Transverse colon (tissue), 4 donors: ENCODE measurements around the gene ZBTB16. TPM values are rescaled to one million over a fixed set of nuclear protein-coding genes. Genes with fewer than 3 reads are reported as not detected.

Source experiments
- DNase-seq: peaks from one replicate; pipeline ENCODE4 v3.0.0-alpha.2; 2019
- H3K27ac ChIP-seq, 4 donors: fragments of 200-600 bp; sonication (generic); 2 replicates each; pipeline ENCODE4 v1.5.1; 2016 to 2018; ENCODE audit warnings: inconsistent platforms in 4 of 4
- H3K27me3 ChIP-seq: fragments of 200-600 bp; sonication (generic); 2 replicates; pipeline ENCODE4 v1.5.1; 2017; ENCODE audit warnings: inconsistent platforms
- H3K36me3 ChIP-seq, 4 donors: fragments of 200-600 bp; sonication (generic); 2 replicates each; pipeline ENCODE4 v1.5.1; 2017 to 2019; ENCODE audit warnings: inconsistent platforms in 4 of 4
- H3K4me1 ChIP-seq, 4 donors: fragments of 200-600 bp; sonication (generic); 2 replicates each; pipeline ENCODE4 v1.5.1; 2017 to 2020; ENCODE audit warnings: inconsistent platforms in 4 of 4
- H3K4me3 ChIP-seq, 4 donors: fragments of 200-600 bp; sonication (generic); 1 replicate in 1 of 4; 2 replicates in 3 of 4; pipeline versions ENCODE4 v1.5.1 to v1.6.1; 2017 to 2019; ENCODE audit warnings: inconsistent platforms in 4 of 4
- H3K9me3 ChIP-seq, 2 donors: fragments of 200-600 bp; sonication (generic); 2 replicates each; pipeline ENCODE4 v1.5.1; 2017 to 2019; ENCODE audit warnings: inconsistent platforms in 2 of 2
- CTCF ChIP-seq, 5 experiments: fragments of 200-600 bp in 3 of 5; fragments of 450-650 bp in 2 of 5; sonication (generic) in 3 of 5; IDR thresholded peaks; 1 replicate in 2 of 5; 2 replicates in 3 of 5; pipeline ENCODE4 v1.5.1; 2016 to 2017; ENCODE audit warnings: antibody characterized with exemption in 5 of 5, inconsistent platforms in 3 of 5, mild to moderate bottlenecking in 2 of 5, moderate library complexity in 1 of 5
- EP300 ChIP-seq: sonication (generic); formaldehyde crosslinking; IDR thresholded peaks from one replicate; pipeline ENCODE4 v1.6.1; 2017; ENCODE audit warnings: antibody characterized with exemption, low read depth
- POLR2A ChIP-seq: fragments of 450-650 bp; IDR thresholded peaks from one replicate; pipeline ENCODE4 v1.6.1; 2016; ENCODE audit warnings: antibody characterized with exemption, mild to moderate bottlenecking, moderate library complexity
- POLR2AphosphoS5 ChIP-seq, 3 donors: sonication (generic); formaldehyde crosslinking; IDR thresholded peaks; one replicate each; pipeline ENCODE4 v1.6.1; 2016; ENCODE audit warnings: antibody characterized with exemption in 3 of 3
- WGBS, 2 donors: methylation state at CpG; one replicate each; pipeline ENCODE4 v1.1.5; 2018; ENCODE audit warnings: low coverage in 1 of 2; 5-methylcytosine and 5-hydroxymethylcytosine counted together
- in situ Hi-C, 4 donors: fragments of 200-750 bp; cut with MboI; loops; one replicate each; pipeline versions ENCODE4 v1.15.0 to v1.15.1; 2017; ENCODE audit warnings: low sequenced_read_pairs in 3 of 4, low pct_ligation_motif_present in 1 of 4, low pct_unique_long_range_greater_than_20kb in 1 of 4
- intact Hi-C: fragments of 100-400 bp; cut with DNase I; formaldehyde crosslinking; loops from one replicate; pipeline ENCODE4 v1.15.1; 2023; ENCODE audit warnings: low total_unique reads
- total RNA-seq, 4 donors: library from RNA; depleted of rRNA; stranded (reverse); fragments of >200 nt; gene quantifications; one replicate each; pipeline ENCODE4 v1.1.0, GENCODE V29; 2016

ZBTB16 gene
- total RNA-seq, 4 donors from 2014 or later, result 108 to 271 (median 155) TPM

GRCh38 chr11:114250993-114251814 lies 191.7 kb downstream of the ZBTB16 start:
- WGBS, 2 donors, result 91 to 94% methylated on average over 6 to 14 of the region's 14 CpGs
- DNase-seq, result no peak
- in situ Hi-C loops (loop anchor here in 2 of 4 donors (10.0 to 25.0 kb wide), 3 partner anchors 214 to 364 kb away; partner anchors contain the start of genes HTR3B (in 1 of the 2) and USP28 (in 1 of the 2)), intact Hi-C loops (loop anchor here (10.0 kb wide), 1 partner anchor 66 kb away; no protein-coding TSS in a partner anchor)
- TF ChIP-seq POLR2A (no peak), EP300 (no peak), CTCF (IDR thresholded peaks at IDR 0.05) (no peak), POLR2AphosphoS5 (IDR thresholded peaks at IDR 0.05) (no peak)
- Histone ChIP-seq H3K27ac (peak overlapping the region in 2 of 4 donors; percentile 35 to 58), H3K36me3 (peaks cover 0 to 39% (median 20%) of the 10 kb centered on the region in 4 donors), H3K27me3 (no peaks in the 10 kb centered on the region), H3K9me3 (no peaks in the 10 kb centered on the region), H3K4me3 (no peak overlapping the region), H3K4me1 (peaks cover 0 to 6% (median 0%) of the 10 kb centered on the region in 4 donors)

GRCh38 chr11:114251815-114252337 lies 192.4 kb downstream of the ZBTB16 start:
- Histone ChIP-seq H3K4me3 (no peak overlapping the region), H3K4me1 (peaks cover 3 to 6% (median 5%) of the 10 kb centered on the region in 4 donors), H3K27me3 (no peaks in the 10 kb centered on the region), H3K9me3 (no peaks in the 10 kb centered on the region), H3K27ac (peak overlapping the region in 1 of 4 donors; percentile 58), H3K36me3 (peaks cover 0 to 39% (median 18%) of the 10 kb centered on the region in 4 donors)
- intact Hi-C loops, result loop anchor here (10.0 kb wide), 1 partner anchor 67 kb away; no protein-coding TSS in a partner anchor
- in situ Hi-C loops, result loop anchor here in 2 of 4 donors (10.0 to 25.0 kb wide), 3 partner anchors 215 to 365 kb away; partner anchors contain the start of genes HTR3B (in 1 of the 2) and USP28 (in 1 of the 2)
- TF ChIP-seq EP300 (no peak), POLR2AphosphoS5 (IDR thresholded peaks at IDR 0.05) (peak in 1 of 3 donors; percentile 2)
- no peak for DNase-seq
- WGBS, 2 donors, result 80 to 86% methylated on average over 1 to 9 of the region's 9 CpGs

GRCh38 chr11:114252767-114253166 lies 193.3 kb downstream of the ZBTB16 start:
- peaks cover 0 to 32% (median 13%) of the 10 kb centered on the region in 4 donors for H3K36me3 ChIP-seq
- WGBS, 2 donors, result 76 to 79% methylated on average over 7 to 9 of the region's 9 CpGs
- no peak for DNase-seq
- no peak overlapping the region for H3K4me3 ChIP-seq
- H3K27me3 ChIP-seq, result no peaks in the 10 kb centered on the region
- peaks cover 6 to 15% (median 10%) of the 10 kb centered on the region in 4 donors for H3K4me1 ChIP-seq
- intact Hi-C loops, result loop anchor here (10.0 kb wide), 1 partner anchor 68 kb away; no protein-coding TSS in a partner anchor
- no peaks in the 10 kb centered on the region for H3K9me3 ChIP-seq
- TF ChIP-seq CTCF (IDR thresholded peaks at IDR 0.05), result no peak
- no peak for TF ChIP-seq EP300
- TF ChIP-seq POLR2AphosphoS5 (IDR thresholded peaks at IDR 0.05), result no peak
- no peak for TF ChIP-seq POLR2A
- in situ Hi-C loops, result loop anchor here in 2 of 4 donors (10.0 to 25.0 kb wide), 3 partner anchors 215 to 365 kb away; partner anchors contain the start of genes HTR3B (in 1 of the 2) and USP28 (in 1 of the 2)
- peak overlapping the region in 1 of 4 donors; percentile 58 for H3K27ac ChIP-seq

GRCh38 chr11:114253771-114254170 lies 194.3 kb downstream of the ZBTB16 start:
- 72 to 88% methylated on average over 2 of the region's 2 CpGs for WGBS, 2 donors
- Histone ChIP-seq H3K36me3 (peaks cover 0 to 22% (median 10%) of the 10 kb centered on the region in 4 donors), H3K27ac (peak overlapping the region in 1 of 4 donors; percentile 3), H3K27me3 (no peaks in the 10 kb centered on the region), H3K4me3 (no peak overlapping the region), H3K9me3 (no peaks in the 10 kb centered on the region), H3K4me1 (peaks cover 6 to 24% (median 15%) of the 10 kb centered on the region in 4 donors)
- in situ Hi-C loops (loop anchor here in 2 of 4 donors (10.0 to 25.0 kb wide), 3 partner anchors 216 to 366 kb away; partner anchors contain the start of genes HTR3B (in 1 of the 2) and USP28 (in 1 of the 2)), intact Hi-C loops (loop anchor here (10.0 kb wide), 1 partner anchor 69 kb away; no protein-coding TSS in a partner anchor)
- no peak for DNase-seq
- TF ChIP-seq POLR2A (no peak), POLR2AphosphoS5 (IDR thresholded peaks at IDR 0.05) (no peak)
